Measurements from ENCODE around the gene BIRC3. TPM values are rescaled to one million over a fixed set of nuclear protein-coding genes. Genes with fewer than 3 reads are reported as not detected.

BIRC3 gene
- total and polyA plus RNA-seq, 3 donors from 2014 or later: 6.2 to 10.9 (median 6.4) TPM

GRCh38 chr11:102347462-102348370 lies 30.4 kb downstream of the BIRC3 start:
- H3K36me3 ChIP-seq (ENCODE audit: low read depth, missing control alignments): no peaks in the 10 kb centered on the region
- H3K27ac ChIP-seq: peak overlapping the region; percentile 99 to 100
- peak; percentile 31 for DNase-seq
- intact Hi-C loops (cut with DNase I; ENCODE audit: low total_unique reads): no loop called here
- H3K27me3 ChIP-seq: no peaks in the 10 kb centered on the region
- H3K4me1 ChIP-seq: peaks cover 29% of the 10 kb centered on the region
- no peaks in the 10 kb centered on the region for H3K9me3 ChIP-seq
- no peak for TF ChIP-seq CTCF (IDR thresholded peaks at IDR 0.05)
- TF ChIP-seq POLR2A (IDR thresholded peaks at IDR 0.05): no peak
- WGBS, 2 donors: 0% methylated on average over 33 of the region's 33 CpGs
- peak overlapping the region; percentile 94 to 99 for H3K4me3 ChIP-seq

GRCh38 chr11:102357116-102357515 lies 39.8 kb downstream of the BIRC3 start:
- H3K36me3 ChIP-seq (ENCODE audit: low read depth, missing control alignments): no peaks in the 10 kb centered on the region

GRCh38 chr11:102359372-102359771 lies 42.1 kb downstream of the BIRC3 start:
- intact Hi-C loops (cut with DNase I; ENCODE audit: low total_unique reads): loop anchor here (10.0 kb wide), 1 partner anchor 135 kb away; no protein-coding TSS in a partner anchor
- H3K36me3 ChIP-seq (ENCODE audit: low read depth, missing control alignments): no peaks in the 10 kb centered on the region
- TF ChIP-seq CTCF (IDR thresholded peaks at IDR 0.05) (no peak), POLR2A (IDR thresholded peaks at IDR 0.05) (no peak)

More at GRCh38 chr11:102357116-102357515, 39.8 kb downstream of the BIRC3 start:
- Histone ChIP-seq H3K27ac (no peak overlapping the region), H3K9me3 (no peaks in the 10 kb centered on the region), H3K4me3 (no peak overlapping the region), H3K4me1 (no peaks in the 10 kb centered on the region), H3K27me3 (no peaks in the 10 kb centered on the region)
- intact Hi-C loops (cut with DNase I; ENCODE audit: low total_unique reads): loop anchor here (10.0 kb wide), 1 partner anchor 138 kb away; no protein-coding TSS in a partner anchor
- TF ChIP-seq POLR2A (IDR thresholded peaks at IDR 0.05) (no peak), CTCF (IDR thresholded peaks at IDR 0.05) (no peak)
- DNase-seq: no peak

GRCh38 chr11:102360681-102361080 lies 43.4 kb downstream of the BIRC3 start:
- H3K4me1 ChIP-seq: no peaks in the 10 kb centered on the region
- no peaks in the 10 kb centered on the region for H3K27me3 ChIP-seq
- no peak overlapping the region for H3K27ac ChIP-seq
- whole genome bisulfite sequencing, 2 donors: 88 to 89% methylated on average over 3 of the region's 3 CpGs
- intact Hi-C loops (cut with DNase I; ENCODE audit: low total_unique reads): no loop called here
- no peaks in the 10 kb centered on the region for H3K36me3 ChIP-seq (ENCODE audit: low read depth, missing control alignments)
- no peak for DNase-seq
- H3K9me3 ChIP-seq: no peaks in the 10 kb centered on the region
- TF ChIP-seq POLR2A (IDR thresholded peaks at IDR 0.05) (no peak), CTCF (IDR thresholded peaks at IDR 0.05) (no peak)
- H3K4me3 ChIP-seq: no peak overlapping the region

More at GRCh38 chr11:102359372-102359771, 42.1 kb downstream of the BIRC3 start:
- no peaks in the 10 kb centered on the region for H3K27me3 ChIP-seq
- no peaks in the 10 kb centered on the region for H3K9me3 ChIP-seq
- WGBS, 2 donors: 57 to 70% methylated on average over 3 of the region's 3 CpGs
- no peaks in the 10 kb centered on the region for H3K4me1 ChIP-seq
- DNase-seq: no peak
- no peak overlapping the region for H3K4me3 ChIP-seq
- H3K27ac ChIP-seq: no peak overlapping the region

All from testis (tissue), 3 donors.